Retinal pigment epithelial cell (primary cell): Measurements from ENCODE around the gene MAGI2.

ENCODE experiments used
- DNase-seq: peaks from one replicate; pipeline ENCODE4 v3.0.0-alpha.2; 2010; ENCODE audit warnings: low read depth
- H3K4me3 ChIP-seq: 2 replicates; pipeline ENCODE4 v1.5.1; 2011; ENCODE audit warnings: mild to moderate bottlenecking, low read length, control low read depth, moderate library complexity
- TF ChIP-seq, protein P1 (sequence below): conservative IDR thresholded peaks from 2 replicates; pipeline ENCODE4 v1.5.1; 2011; ENCODE audit warnings: low read depth, low read length, control low read depth, inconsistent platforms

MAGI2 gene

GRCh38 chr7:79227044-79227443 lies 226.4 kb downstream of the MAGI2 start:
- no peak overlapping the region for H3K4me3 ChIP-seq
- TF ChIP-seq, protein P1, sequence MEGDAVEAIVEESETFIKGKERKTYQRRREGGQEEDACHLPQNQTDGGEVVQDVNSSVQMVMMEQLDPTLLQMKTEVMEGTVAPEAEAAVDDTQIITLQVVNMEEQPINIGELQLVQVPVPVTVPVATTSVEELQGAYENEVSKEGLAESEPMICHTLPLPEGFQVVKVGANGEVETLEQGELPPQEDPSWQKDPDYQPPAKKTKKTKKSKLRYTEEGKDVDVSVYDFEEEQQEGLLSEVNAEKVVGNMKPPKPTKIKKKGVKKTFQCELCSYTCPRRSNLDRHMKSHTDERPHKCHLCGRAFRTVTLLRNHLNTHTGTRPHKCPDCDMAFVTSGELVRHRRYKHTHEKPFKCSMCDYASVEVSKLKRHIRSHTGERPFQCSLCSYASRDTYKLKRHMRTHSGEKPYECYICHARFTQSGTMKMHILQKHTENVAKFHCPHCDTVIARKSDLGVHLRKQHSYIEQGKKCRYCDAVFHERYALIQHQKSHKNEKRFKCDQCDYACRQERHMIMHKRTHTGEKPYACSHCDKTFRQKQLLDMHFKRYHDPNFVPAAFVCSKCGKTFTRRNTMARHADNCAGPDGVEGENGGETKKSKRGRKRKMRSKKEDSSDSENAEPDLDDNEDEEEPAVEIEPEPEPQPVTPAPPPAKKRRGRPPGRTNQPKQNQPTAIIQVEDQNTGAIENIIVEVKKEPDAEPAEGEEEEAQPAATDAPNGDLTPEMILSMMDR = no peak
- no peak for DNase-seq

GRCh38 chr7:79221211-79221610 lies 232.3 kb downstream of the MAGI2 start:
- no peak overlapping the region for H3K4me3 ChIP-seq
- no peak for DNase-seq
- TF ChIP-seq, protein P1 = no peak

- no peak for DNase-seq
- TF ChIP-seq, protein P1 = no peak
- H3K4me3 ChIP-seq = no peak overlapping the region
Measured at GRCh38 chr7:79217976-79218626, 235.4 kb downstream of the MAGI2 start.

DNA sequence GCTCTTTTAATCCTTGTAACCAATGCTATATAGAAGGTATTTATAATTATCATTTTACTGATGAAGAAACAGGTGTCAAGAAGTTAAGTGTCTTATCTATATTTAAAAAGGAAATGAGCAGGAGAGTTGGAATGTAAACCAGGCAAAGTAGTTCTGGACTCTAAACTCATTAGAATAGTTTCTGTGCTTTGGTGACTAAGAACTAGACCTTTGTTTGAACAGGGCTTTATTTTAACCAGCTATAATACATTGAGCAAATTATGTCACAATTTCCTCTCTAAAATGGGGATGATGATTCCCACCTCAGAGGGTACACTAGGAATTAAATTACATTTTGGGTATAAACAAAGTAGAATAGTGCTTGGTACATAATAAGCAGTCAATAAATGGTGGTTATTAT lies 236.0 kb downstream of the MAGI2 start:
- H3K4me3 ChIP-seq = no peak overlapping the region
- TF ChIP-seq, protein P1 = no peak
- no peak for DNase-seq

GRCh38 chr7:79216236-79216635 lies 237.2 kb downstream of the MAGI2 start:
- DNase-seq = no peak
- no peak overlapping the region for H3K4me3 ChIP-seq
- TF ChIP-seq, protein P1 = no peak

DNA sequence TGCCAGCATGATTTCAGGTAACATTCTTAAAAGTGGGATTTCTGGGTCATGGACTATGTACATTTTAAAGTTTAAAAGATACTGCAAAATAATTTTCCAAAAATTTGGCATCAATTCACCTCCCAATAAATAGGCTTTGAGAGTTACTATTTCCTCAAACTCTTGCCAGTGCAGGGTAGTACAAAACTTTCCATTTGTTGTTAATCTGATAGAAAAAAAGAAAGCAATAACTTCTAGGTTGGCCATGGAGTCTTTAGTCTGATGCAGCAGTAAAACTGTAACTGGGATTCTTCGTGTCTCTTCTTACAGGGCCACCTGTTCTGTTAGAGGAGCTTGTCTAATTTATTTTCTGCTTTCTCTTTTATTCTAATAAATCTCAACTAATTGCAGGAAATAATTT lies 241.1 kb downstream of the MAGI2 start:
- no peak for DNase-seq

DNA sequence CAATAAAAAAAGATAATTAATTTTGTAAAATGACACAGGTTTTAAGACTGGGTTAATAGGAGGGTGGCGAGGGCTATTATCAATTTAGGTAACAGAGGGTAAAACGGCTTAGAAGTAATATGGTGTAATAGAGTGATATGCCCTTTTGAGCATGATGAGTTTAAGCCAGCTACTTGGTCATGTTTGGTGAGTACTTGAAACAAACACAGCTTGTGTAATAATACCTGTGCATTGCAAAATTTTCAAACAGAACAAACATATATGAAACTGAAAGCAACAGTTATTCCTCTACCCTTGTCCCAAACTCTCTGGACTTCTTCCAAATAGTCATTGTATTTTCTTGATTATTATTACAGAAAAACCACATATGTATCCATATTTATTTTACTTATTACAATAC lies 241.7 kb downstream of the MAGI2 start:
- TF ChIP-seq, protein P1 = no peak
- no peak overlapping the region for H3K4me3 ChIP-seq
- DNase-seq = no peak

More for the DNA sequence above, 241.1 kb downstream of the MAGI2 start:
- TF ChIP-seq, protein P1 = no peak
- no peak overlapping the region for H3K4me3 ChIP-seq
